Calu3 (cell line): ENCODE measurements around the gene MYLK. TPM values are rescaled to one million over a fixed set of nuclear protein-coding genes. Genes with fewer than 3 reads are reported as not detected.

ENCODE experiments used
- BruUV-seq: library from RNA; stranded (reverse); fragments of 400-500 nt; replicated peaks from 2 replicates; lab custom pipeline; 2021; lab: Mats Ljungman, UMichigan
- CTCF ChIA-PET: fragments of 300-600 bp; sonication (Branson Sonifier 250); formaldehyde crosslinking; loops from one replicate; lab custom pipeline; 2022; ENCODE audit warnings: antibody characterized with exemption; lab: Charles Lee
- DNase-seq: peaks from one replicate; pipeline ENCODE4 v3.0.0; 2022
- H3K27ac Mint-ChIP-seq: one replicate; pipeline ENCODE4 v1.8.0; 2022; ENCODE audit warnings: mixed read lengths; ENCODE audit not compliant: unreplicated experiment
- H3K27me3 Mint-ChIP-seq: one replicate; pipeline ENCODE4 v1.8.0; 2022; ENCODE audit warnings: mixed read lengths; ENCODE audit not compliant: unreplicated experiment
- H3K36me3 Mint-ChIP-seq: one replicate; pipeline ENCODE4 v1.8.0; 2022; ENCODE audit warnings: mild to moderate bottlenecking, moderate library complexity, mixed read lengths; ENCODE audit not compliant: insufficient read depth, unreplicated experiment
- H3K4me1 Mint-ChIP-seq: one replicate; pipeline ENCODE4 v1.8.0; 2022; ENCODE audit warnings: mild to moderate bottlenecking, low read depth, mixed read lengths; ENCODE audit not compliant: unreplicated experiment
- H3K4me3 Mint-ChIP-seq: one replicate; pipeline ENCODE4 v1.8.0; 2022; ENCODE audit warnings: mild to moderate bottlenecking, low read depth, moderate library complexity, mixed read lengths; ENCODE audit not compliant: unreplicated experiment
- H3K9me3 Mint-ChIP-seq: one replicate; pipeline ENCODE4 v1.8.0; 2022; ENCODE audit warnings: low read depth, mixed read lengths; ENCODE audit not compliant: unreplicated experiment
- CTCF ChIP-seq: fragments of 200-600 bp; IDR thresholded peaks from one replicate; pipeline ENCODE4 v1.8.0; 2022; ENCODE audit warnings: antibody characterized with exemption; ENCODE audit not compliant: unreplicated experiment
- intact Hi-C: fragments of 100-400 bp; cut with micrococcal nuclease; formaldehyde crosslinking; loops from one replicate; pipeline ENCODE4 v1.10.0; 2022; ENCODE audit not compliant: unreplicated experiment
- total RNA-seq: library from RNA; stranded (reverse); gene quantifications from 2 replicates; pipeline ENCODE4 v1.2.3, GENCODE V29; 2022

MYLK gene
- total RNA-seq, 1 experiment from 2014 or later, result 10.7 TPM

- intact Hi-C loops, result no loop called here
- Mint-ChIP-seq H3K36me3 (no peaks in the 10 kb centered on the region), H3K4me3 (no peak overlapping the region), H3K9me3 (no peaks in the 10 kb centered on the region), H3K27ac (no peak overlapping the region), H3K4me1 (peaks cover 9% of the 10 kb centered on the region), H3K27me3 (no peaks in the 10 kb centered on the region)
- no TSS peak for BruUV-seq
- no peak for DNase-seq
- CTCF ChIA-PET, result no interaction called here
- TF ChIP-seq CTCF, result no peak
Observed at GRCh38 chr3:123793425-123793824, 90.7 kb downstream of the MYLK start.

DNA sequence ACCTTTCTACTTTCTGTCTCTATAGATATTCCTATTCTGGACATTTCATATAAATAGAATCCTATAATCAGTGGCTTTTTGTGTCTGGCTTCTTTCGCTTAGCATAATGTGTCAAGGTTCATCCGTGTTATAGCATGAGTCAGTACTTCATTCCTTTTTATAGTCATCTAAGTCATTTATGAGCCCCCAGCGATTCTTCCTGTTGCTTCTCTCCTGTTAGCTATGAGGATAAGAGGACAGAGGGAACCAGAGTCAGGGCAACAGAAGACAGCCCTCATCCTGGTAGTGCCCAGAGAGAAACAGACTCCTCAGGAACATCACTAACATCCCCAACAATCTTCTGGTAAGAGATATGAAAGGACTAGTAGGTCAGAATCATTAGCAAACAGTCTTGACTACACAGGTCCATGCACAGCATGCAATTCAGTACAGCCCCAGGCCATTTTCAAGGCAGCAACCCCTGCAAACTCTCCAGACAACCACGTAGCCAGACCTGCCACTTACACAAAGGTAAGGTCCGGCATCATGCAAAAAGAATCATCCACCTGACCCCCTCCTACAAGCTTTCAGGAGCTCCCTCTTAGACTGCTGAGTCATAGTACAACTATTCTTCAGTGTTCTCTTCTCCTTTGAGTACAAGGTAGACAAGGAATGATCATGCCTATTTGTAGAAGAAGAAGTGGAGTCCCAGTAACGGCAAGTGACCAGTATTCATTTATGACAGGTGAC lies 91.5 kb downstream of the MYLK start:
- Mint-ChIP-seq H3K4me3 (no peak overlapping the region), H3K27ac (peak overlapping the region; percentile 33), H3K36me3 (no peaks in the 10 kb centered on the region), H3K27me3 (no peaks in the 10 kb centered on the region), H3K9me3 (no peaks in the 10 kb centered on the region), H3K4me1 (peaks cover 9% of the 10 kb centered on the region)
- no peak for TF ChIP-seq CTCF
- no TSS peak for BruUV-seq
- intact Hi-C loops, result no loop called here
- CTCF ChIA-PET, result no interaction called here
- DNase-seq, result no peak

DNA sequence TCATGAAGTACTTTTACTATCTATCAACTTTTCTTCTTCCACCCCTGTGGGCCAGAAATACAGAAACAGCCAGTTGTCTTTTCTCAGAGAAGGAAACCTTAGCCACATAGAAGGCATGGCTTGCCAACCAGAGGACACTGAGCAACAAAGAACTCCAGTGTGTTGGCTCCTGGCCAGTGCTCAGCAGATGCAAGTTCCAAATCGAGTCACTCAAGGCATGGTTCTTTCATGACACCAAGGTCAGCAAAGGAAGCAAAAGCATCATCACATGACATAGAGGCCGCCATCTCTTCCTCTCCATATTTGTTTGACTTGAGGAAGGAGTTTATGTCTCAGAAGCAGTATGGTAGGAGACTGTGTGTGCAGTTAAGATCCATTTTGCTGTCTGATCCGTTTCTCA lies 92.2 kb downstream of the MYLK start:
- H3K27ac Mint-ChIP-seq, result no peak overlapping the region
- no TSS peak for BruUV-seq
- H3K27me3 Mint-ChIP-seq, result no peaks in the 10 kb centered on the region
- no peaks in the 10 kb centered on the region for H3K36me3 Mint-ChIP-seq
- H3K4me1 Mint-ChIP-seq, result peaks cover 9% of the 10 kb centered on the region
- intact Hi-C loops, result no loop called here
- TF ChIP-seq CTCF, result no peak
- H3K9me3 Mint-ChIP-seq, result no peaks in the 10 kb centered on the region
- H3K4me3 Mint-ChIP-seq, result no peak overlapping the region
- CTCF ChIA-PET, result no interaction called here
- DNase-seq, result no peak

DNA sequence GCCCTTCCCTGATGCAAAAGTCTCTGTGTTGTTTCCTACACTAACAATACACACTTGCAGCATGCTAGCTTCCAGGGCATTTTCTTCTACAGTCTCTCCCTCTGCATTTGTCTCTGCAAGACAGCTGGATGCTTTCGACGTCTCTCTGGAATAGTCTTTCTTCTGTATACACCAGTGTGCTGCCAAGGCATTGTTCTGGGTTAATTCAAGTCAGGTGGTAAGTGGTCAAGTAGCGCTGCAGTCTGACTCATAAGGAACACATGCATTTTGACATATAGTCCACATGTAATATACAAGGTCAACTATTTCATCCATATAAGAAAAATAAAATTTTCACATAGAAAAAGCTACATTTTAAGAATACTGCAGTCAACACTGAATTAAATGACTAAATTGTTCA lies 92.7 kb downstream of the MYLK start:
- no peak for DNase-seq
- no TSS peak for BruUV-seq
- no peak for TF ChIP-seq CTCF
- Mint-ChIP-seq H3K4me3 (no peak overlapping the region), H3K27ac (no peak overlapping the region), H3K9me3 (no peaks in the 10 kb centered on the region), H3K4me1 (peaks cover 9% of the 10 kb centered on the region), H3K36me3 (no peaks in the 10 kb centered on the region), H3K27me3 (no peaks in the 10 kb centered on the region)
- intact Hi-C loops, result no loop called here
- CTCF ChIA-PET, result no interaction called here
